NCI-H69 (cell line): ENCODE data around the gene LPO.

Source experiments
- DNase-seq: peaks from one replicate; lab custom pipeline; 2025; lab: John Stamatoyannopoulos, UW

The LPO gene

GRCh38 chr17:58229384-58229783 is 9.0 kb upstream of the LPO start:
- no peak for DNase-seq

DNA sequence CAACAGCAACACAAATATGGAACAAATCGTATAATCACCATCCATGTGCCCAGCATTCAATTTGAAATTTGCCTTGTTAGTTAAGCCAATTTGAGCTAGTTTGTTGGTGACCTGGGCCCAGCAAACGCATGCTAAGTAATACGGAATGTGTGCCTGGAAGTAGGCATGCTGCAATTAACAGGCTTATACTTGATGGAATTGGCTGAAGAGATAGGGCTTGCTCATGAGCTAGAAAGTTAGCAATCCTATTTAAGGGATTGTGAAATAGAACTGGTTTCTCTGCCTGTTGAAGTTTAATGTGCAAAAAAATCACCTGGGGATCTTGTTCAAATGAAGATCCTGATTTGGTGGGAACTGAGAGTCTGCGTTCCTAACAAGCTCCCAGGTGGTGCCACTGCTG is 8.5 kb upstream of the LPO start:
- DNase-seq: no peak

DNA sequence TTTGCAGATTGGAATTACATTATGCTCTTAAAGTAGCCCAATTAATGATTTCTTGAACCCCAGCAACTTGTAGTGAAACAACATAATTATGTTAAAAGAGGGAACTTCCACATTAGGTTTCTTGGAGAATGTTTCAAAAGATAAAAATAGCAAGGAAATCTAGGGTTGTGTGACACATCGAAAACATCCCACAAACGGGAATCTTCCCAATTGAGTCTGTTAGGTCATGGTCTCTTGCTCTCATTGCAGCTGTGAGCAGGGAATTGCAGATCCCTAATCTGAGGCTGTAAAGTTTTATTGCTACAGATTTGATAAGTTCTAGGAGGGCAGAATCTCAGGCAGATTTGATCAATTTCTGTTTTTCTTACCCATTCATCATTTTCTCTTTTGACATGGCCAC is 6.7 kb upstream of the LPO start:
- DNase-seq: no peak

GRCh38 chr17:58232707-58233156 is 5.7 kb upstream of the LPO start:
- peak; percentile 28 for DNase-seq

DNA sequence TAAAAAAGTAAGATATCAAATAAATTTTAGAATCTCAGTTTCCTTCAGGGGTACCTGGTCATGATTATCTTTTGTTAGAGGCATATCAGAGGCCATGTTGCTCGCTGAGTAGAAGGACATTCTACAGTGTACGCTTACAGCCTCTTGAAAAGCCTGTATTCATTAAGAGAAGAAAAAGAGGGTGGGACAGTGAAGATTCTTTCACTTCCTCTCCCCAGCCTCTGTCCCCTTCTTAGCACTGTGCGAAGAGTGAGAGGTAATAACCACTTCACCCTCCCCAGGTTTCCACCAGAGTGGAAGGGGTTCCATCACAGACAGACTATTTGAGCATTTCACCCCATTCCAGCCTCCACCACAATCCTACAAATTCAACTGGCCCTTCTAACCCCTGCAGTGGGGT is 4.8 kb upstream of the LPO start:
- DNase-seq: no peak

DNA sequence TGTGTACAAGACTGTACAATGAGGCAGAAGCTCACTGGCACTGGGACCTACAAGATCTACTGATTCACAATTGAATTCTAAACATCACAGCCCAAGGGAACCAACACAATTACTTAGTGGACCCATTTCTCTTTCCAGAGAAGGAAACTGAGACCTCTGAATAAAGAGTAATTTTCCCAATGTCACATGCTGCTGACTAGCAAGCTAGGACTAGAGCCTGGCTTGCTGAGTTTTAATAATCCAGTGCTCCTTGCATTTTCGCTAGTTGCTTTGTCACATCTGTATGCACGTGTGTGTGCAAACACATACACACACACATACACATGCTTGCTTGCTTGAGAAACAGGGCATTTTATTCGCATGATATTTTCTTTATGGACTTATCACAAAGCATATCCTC is 3.9 kb upstream of the LPO start:
- DNase-seq: no peak

GRCh38 chr17:58235821-58236220 is 2.6 kb upstream of the LPO start:
- no peak for DNase-seq

DNA sequence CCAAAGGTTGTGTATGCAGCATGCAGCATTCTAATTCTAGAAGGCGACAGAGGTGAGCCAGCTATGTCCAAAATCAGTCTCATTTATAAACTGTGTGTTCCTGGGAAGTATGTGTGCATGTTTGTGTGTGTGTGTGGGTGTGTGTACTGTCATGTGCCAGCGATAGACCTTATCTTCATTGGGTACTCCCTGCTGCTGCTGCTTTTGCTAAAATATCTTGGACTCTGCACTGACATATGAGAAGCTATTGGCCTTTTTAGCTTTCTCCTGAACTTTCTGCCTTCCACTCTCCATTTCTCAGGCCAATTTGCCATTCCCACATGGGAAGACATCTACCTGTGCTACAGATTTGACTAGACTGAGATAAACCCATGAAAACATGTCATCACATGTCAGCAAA is 2.0 kb upstream of the LPO start:
- no peak for DNase-seq

DNA sequence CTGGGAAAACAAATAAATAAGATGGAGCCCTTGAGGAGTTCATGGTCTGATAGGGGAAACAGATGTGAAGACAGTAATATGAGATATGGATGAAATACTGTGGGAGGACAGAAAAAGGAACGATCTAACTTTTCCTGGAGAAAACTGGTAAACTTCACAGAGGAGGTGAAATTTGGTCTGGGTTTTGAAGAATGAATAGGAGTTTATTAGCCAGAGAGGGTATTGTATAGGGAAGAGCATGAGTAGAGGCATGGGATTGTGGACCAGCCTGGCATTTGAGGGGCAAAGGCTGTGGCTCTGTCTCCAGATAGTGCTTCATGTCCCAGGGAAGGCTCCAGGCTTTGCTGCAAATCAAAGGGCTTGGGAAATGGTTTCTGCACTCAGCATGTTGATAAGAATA is 1.6 kb downstream of the LPO start:
- no peak for DNase-seq

DNA sequence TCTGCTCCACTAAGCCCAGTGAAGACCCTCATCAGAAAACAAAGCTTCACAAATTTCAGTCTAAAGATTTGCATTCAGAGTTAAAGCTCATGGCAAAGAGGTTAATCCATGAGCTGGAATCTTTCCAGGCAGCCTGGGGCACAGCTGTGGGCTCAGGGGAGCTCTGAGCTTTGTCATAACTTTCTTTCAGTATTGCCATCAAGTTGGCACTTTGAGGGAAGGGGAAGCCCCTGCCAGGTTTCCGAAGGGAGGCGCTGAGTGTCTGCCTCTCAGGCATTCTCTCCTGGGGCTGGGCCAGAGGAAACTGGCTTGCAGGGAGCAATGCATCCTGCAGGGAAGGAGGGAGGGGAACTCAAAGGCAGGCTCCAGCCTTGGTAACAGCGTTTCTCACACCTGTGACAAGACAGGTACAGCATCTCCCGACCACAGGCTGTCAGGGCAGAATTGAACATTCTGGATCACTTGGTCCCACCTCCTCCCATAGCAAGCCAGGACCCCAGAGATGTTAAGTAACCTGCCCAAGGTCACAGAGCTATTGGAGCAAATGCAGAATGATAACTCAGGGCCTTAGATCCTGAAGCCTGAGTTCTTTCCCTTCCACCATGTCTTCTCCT is 3.9 kb downstream of the LPO start:
- DNase-seq: peak; percentile 33

GRCh38 chr17:58244963-58245362 is 6.6 kb downstream of the LPO start:
- DNase-seq: no peak

DNA sequence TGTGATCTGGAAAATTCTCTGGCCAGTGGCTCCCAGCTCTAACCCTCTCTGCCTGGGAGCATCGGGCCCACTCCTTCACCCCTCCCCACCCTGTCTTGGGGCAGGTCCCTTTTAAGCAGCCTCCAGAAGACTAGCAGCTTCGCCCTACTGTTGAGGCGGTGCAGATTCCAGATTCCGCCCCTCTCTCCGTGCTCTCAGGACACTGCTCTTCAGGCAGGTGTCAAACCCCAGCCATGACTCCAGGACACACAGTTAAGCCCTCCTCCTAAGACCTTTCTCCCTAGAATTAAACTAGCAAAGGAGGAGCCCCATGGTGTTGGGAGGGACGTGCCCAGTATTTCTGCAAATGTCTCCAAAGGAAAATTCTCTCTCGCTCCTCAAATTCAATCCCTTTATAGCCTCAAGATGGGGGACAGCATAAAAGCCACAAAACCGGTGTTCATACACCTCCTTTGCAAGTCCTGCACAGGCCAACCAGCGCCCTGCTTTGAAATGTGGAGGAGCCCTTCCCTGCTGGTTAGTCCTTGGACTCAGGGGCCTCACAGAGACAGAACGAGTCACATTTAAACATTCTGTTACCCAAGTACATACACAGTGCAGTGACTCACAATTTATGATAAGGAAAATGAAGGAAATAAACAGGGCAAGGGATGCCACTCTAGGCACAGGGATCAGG is 7.2 kb downstream of the LPO start:
- DNase-seq: no peak

GRCh38 chr17:58246104-58246740 is 7.8 kb downstream of the LPO start:
- DNase-seq: no peak

GRCh38 chr17:58246781-58247180 is 8.4 kb downstream of the LPO start:
- no peak for DNase-seq

DNA sequence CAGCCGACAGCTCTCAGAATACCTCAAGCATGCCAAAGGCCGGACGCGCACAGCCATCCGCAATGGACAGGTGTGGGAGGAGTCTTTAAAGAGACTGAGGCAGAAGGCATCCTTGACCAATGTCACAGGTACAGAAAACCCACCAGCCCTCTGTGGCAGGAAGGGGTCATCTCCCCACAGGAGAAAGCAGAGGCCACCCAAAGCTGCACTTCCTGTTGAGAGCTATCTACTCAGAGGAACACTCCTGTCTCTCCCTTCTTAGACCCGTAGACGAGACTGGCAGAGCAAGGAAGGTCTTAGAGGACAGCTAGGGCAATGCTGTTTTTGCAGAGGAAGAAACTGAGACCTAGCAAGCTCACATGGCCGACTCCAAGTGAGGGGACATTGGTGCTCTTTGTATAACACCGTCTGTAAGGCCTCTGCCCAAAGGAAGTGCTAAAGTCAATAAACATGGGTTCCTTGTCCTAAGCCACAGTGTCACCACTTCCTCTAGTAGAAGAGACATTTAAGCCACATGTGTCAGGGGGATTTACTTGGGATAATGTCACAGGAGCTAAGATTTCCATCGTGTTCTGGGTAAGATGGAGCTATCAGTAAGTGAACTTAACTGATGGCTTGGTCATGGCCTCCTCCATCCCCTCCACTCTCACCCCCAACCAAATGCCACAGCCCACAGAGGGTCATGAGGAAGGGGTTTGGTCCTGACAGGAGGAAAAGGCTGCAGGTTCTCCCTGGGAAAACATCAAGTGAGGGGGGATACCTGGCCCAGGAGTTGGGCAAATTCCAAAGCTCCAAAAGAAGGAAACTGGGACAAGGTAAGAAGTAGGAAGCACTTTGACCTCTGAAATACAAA is 9.4 kb downstream of the LPO start:
- no peak for DNase-seq

- no peak for DNase-seq
Measured at GRCh38 chr17:58248955-58249269, 10.5 kb downstream of the LPO start.

GRCh38 chr17:58249270-58250133 is 11.1 kb downstream of the LPO start:
- peak; percentile 79 for DNase-seq

- DNase-seq: no peak
Measured at GRCh38 chr17:58250344-58251011, 12.1 kb downstream of the LPO start.

DNA sequence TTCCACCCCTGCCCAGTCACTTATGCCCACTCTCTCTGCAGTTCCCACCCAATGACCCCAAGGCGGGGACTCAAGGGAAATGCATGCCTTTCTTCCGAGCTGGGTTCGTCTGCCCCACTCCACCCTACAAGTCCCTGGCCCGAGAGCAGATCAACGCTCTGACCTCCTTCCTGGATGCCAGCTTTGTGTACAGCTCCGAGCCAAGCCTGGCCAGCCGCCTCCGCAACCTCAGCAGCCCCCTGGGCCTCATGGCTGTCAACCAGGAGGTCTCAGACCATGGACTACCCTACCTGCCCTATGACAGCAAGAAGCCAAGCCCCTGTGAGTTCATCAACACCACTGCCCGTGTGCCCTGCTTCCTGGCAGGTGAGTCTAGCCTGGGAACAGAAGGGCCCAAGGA is 13.8 kb downstream of the LPO start:
- DNase-seq: no peak

- no peak for DNase-seq
Measured at GRCh38 chr17:58253082-58253481, 14.7 kb downstream of the LPO start.

DNA sequence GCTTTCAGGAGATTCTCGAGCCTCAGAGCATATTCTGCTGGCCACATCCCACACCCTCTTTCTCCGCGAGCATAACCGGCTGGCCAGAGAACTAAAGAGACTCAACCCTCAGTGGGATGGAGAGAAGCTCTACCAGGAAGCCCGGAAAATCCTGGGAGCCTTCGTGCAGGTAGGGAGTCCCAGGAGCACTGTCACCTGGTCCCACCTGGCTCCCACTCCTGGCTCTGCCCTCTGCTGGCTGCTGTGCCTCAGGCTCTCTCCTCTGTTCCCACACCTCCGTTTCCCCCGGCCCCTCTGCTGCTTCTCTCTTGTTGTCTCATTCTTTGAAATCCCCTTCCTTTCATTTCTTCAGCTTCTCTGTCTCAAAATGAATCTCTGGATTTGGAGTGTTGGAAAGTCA is 16.4 kb downstream of the LPO start:
- peak; percentile 19 for DNase-seq
